HG03097 (cell line): ENCODE results near the gene TBC1D5.
A peak's percentile ranks its signal among the peaks of the same experiment; 100 is the strongest.
"Not testable (repeated sequence)": the region's sequence is repeated elsewhere in the genome, so short reads cannot be mapped to it uniquely, and the experiment has no call there.

Source experiments
- ATAC-seq: cut with Tn5 transposase; IDR thresholded peaks from one replicate; pipeline ENCODE4 v1.9.1; 2021; ENCODE audit not compliant: unreplicated experiment, low FRiP score

The TBC1D5 gene

DNA sequence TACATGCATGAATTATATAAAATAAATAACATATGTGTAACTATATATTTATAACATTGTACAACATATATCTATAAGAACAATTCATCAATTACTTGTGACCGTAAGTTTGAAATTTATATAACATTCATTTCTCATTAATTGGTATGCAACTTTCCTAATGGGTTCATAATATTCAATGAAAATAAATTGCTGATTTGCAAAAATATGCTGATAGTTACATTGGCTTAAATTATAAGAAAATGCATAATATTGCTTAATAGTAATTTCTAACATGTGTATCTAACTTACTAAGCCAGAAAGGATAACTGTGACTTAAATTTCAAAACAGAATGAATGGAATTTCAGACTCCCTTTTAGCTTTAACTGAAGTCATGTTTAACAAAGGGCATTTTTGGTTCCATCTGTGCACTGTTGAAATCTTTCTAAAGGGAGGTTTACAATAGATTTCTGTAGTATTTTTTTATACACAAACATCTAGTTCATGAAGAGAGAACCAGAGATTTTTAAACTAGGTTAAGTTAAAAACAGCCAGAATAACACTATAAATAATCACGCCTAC lies 310.9 kb downstream of the TBC1D5 start:
- ATAC-seq, result no peak

GRCh38 chr3:17431004-17431403 lies 311.4 kb downstream of the TBC1D5 start:
- ATAC-seq, result no peak

DNA sequence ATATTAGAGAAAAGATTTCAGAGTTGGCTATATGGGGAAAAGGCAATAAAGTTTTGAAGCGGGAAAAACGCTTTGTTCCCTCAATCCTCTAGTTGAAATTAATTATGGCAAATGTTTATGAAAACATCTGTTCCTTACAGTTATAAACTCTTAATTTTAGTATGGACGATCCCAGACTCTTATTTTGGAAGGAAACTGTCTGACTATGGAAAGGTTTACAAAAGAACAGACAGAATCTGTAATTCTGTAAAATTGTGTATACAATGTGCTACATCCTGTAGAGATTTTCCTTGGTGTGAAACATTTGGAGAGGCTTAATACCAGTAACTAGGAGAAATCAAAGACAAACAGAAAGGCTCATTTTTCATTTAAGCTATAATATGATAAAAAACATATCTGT lies 311.8 kb downstream of the TBC1D5 start:
- no peak for ATAC-seq

- no peak for ATAC-seq
Measured at GRCh38 chr3:17423786-17424536, 318.5 kb downstream of the TBC1D5 start.

- no peak for ATAC-seq
Measured at GRCh38 chr3:17422636-17423035, 319.8 kb downstream of the TBC1D5 start.

DNA sequence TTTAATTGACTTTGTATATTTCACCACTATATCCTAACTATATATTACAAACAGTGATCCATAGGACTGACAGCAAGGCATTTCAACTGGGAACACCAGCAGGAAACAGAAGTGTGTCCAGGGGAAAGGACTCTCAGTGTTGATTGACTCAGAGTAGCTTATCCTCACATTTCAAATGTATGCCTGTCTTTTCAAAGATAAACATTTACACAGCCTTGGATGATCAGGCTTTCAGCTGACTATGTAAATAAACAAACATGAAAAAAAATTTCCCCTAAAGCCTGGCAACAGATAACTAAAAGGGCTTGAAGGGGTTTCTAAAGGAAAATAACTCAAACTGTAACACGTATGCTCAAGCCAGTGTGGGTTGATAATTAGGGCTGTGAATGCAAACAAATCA lies 321.8 kb downstream of the TBC1D5 start:
- ATAC-seq, result no peak

- ATAC-seq, result no peak
Measured at GRCh38 chr3:17412950-17413530, 329.4 kb downstream of the TBC1D5 start.

GRCh38 chr3:17411157-17411877 lies 331.1 kb downstream of the TBC1D5 start:
- ATAC-seq, result no peak

GRCh38 chr3:17407576-17407975 lies 334.9 kb downstream of the TBC1D5 start:
- no peak for ATAC-seq

DNA sequence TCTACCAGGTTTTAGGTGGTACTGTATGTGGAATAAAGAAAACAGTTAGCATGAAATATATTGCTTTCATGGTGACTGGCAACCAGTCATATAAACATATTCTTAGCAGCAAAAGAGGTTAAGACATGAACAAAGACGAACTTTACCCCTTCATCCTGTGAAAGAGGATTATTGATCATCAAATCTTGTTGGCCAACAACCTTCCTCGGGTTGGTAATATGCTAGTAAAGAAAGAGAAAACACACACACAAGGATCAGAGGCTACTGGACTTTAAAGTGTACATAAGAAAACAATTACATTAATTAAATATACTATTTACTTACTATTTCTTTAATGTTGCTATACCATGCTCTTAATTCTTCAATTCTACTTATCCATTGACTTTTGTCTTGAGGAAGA lies 337.9 kb downstream of the TBC1D5 start:
- no peak for ATAC-seq

- ATAC-seq, result no peak
Measured at GRCh38 chr3:17402442-17402841, 340.0 kb downstream of the TBC1D5 start.

DNA sequence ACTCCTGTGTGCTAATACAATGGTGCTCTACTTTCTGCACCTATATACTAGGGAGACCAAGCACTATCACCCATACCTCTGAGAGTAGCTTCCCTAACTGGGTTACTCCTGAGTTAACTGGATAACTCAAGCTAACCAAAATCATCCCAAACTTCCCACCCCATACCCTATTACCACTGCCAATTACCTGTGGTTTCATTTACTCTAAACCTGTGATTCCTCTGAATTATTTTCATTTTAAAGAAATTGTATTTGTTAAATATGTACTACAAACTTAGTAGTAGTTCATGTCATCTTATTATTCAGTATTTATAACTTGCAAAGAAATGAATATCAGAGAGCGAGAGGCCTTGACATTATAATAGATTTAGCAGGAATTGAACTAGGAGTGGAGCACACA lies 340.5 kb downstream of the TBC1D5 start:
- no peak for ATAC-seq

- peak; percentile 23 for ATAC-seq
Measured at GRCh38 chr3:17399586-17399985, 342.8 kb downstream of the TBC1D5 start.

DNA sequence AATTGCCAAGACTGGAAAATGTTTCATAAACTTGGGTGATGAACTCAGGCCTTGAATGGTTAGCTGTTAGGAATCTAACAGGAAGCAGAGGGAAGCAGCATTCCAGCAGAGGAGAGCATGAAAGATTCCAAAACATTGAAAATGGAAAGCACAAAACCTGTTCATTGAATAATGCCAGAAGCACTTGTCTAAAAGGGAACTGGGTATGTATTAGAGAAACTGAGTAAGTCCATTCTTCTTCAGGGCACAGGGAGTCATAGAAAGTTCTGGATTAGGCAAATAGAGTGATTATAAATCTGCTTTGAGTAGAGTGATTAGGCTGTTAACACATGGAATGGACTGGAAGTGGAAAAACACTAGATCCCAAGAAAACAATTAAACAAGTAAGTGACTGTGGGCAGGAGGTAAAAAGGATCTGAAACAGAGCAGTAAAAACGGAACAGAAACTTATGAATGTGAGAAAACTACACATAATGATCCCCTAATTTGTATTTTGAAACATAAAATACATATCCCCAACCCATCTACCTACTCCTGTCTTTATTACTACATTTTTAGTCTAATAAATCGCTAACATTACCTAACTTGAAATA lies 343.4 kb downstream of the TBC1D5 start:
- peak; percentile 88 for ATAC-seq

DNA sequence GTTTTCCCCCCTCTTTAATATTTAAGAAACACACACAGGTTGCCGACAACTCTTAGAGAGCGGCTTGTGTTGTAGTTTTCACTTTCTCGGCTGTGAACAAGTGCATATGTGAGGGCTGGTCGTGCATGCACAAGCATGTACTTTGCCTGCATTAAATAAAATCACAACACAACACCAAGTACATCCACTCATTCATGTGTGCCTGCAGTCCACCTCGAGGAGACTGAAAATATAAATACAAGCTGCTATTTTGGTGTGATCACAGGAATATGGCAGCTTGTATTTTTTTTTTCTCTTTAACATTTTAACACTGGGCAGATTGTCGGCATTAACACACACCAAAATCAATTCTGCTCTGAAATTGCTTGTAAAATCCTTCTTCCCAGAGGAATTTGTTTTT lies 346.4 kb downstream of the TBC1D5 start:
- no peak for ATAC-seq

- ATAC-seq, result no peak
Measured at GRCh38 chr3:17394541-17395155, 347.8 kb downstream of the TBC1D5 start.

GRCh38 chr3:17392516-17392915 lies 349.9 kb downstream of the TBC1D5 start:
- not testable (repeated sequence) for ATAC-seq

GRCh38 chr3:17390785-17391184 lies 351.6 kb downstream of the TBC1D5 start:
- no peak for ATAC-seq

DNA sequence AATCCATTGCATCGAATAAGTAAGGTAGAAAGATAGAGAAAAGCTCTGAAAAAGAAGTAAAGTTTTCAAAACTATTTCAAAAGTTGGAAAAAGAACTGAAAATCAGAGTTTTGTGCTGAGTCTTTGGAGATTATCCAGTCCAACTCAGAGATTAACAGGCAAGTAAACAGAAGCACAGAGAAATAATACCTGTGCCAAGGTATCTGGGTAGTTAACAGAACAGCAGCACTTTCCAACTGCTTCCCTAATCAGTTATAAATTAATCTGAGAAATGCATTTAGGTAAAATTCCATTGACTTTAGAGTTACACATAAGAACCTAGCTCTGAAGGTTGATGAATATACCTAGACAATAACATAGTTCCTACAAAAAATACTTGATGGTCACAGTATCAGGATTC lies 355.3 kb downstream of the TBC1D5 start:
- ATAC-seq, result no peak

DNA sequence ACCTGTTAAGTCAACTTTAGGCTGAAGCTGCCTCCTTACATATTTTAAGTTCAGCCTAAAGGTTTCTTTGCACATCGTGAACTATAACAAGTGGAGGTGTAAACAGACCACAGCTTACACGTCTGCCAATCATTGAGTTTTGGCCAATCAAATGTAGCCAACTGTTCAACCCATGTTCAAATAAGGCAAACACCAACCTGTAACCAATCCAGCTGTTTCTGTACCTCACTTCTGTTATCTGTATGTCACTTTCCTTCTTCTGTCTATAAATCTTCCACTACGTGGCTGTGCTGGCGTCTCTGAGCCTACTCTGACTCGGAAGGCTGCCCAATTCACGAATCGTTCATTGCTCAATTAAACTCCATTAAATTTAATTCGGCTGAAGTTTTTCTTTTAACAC lies 356.0 kb downstream of the TBC1D5 start:
- ATAC-seq, result no peak
